ENCODE results near the gene UBE2E1.

DNA sequence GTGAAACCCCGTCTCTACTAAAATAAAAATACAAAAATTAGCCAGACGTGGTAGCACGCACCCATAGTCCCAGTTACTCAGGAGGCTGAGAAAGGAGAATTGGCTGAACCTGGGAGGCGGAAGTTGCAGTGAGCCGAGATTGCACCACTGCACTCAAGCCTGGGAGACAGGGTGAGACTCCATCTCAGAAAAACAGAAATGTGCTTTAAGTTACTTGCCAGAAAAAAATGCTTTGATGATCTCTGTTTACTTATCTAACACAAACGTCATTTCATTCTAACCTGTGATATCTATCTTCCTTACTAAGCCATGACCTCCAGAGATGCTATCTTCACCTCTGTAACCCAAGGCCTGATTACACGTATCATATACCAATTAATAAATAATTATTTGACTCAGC, 103.6 kb downstream of the UBE2E1 start:
- TF ChIP-seq, protein P1, sequence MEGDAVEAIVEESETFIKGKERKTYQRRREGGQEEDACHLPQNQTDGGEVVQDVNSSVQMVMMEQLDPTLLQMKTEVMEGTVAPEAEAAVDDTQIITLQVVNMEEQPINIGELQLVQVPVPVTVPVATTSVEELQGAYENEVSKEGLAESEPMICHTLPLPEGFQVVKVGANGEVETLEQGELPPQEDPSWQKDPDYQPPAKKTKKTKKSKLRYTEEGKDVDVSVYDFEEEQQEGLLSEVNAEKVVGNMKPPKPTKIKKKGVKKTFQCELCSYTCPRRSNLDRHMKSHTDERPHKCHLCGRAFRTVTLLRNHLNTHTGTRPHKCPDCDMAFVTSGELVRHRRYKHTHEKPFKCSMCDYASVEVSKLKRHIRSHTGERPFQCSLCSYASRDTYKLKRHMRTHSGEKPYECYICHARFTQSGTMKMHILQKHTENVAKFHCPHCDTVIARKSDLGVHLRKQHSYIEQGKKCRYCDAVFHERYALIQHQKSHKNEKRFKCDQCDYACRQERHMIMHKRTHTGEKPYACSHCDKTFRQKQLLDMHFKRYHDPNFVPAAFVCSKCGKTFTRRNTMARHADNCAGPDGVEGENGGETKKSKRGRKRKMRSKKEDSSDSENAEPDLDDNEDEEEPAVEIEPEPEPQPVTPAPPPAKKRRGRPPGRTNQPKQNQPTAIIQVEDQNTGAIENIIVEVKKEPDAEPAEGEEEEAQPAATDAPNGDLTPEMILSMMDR (IDR thresholded peaks at IDR 0.05) = no peak
- TF ChIP-seq POLR2A (IDR thresholded peaks at IDR 0.05) = no peak
- TF ChIP-seq POLR2AphosphoS5 (IDR thresholded peaks at IDR 0.05) = no peak

All from gastroesophageal sphincter (tissue), 3 donors.